ENCODE measurements around the gene AGAP5. TPM values are rescaled to one million over a fixed set of nuclear protein-coding genes. Genes with fewer than 3 reads are reported as not detected.
"Not testable (repeated sequence)": the region's sequence is repeated elsewhere in the genome, so short reads cannot be mapped to it uniquely, and the experiment has no call there.

Gene AGAP5
- total and polyA plus RNA-seq, 7 donors: 1.4 to 3.6 (median 2.3) TPM

- H3K36me3 ChIP-seq (ENCODE audit: insufficient read depth in 1 of 2, low read depth in 1 of 2); H3K9me3 ChIP-seq; H3K4me3 ChIP-seq; H3K27me3 ChIP-seq (ENCODE audit: insufficient read depth in 3 of 3, low read length in 2 of 3); intact Hi-C loops (cut with DNase I): not testable (repeated sequence)
- Histone ChIP-seq H3K27ac (peak overlapping the region; percentile 10), H3K4me1 (peaks cover 17% of the 10 kb centered on the region)
- DNase-seq (peak; percentile 55 to 70), ATAC-seq (peak in 1 of 4 donors; percentile 48)
- WGBS, 3 donors: 73 to 78% (median 75%) methylated on average over 12 to 13 of the region's 13 CpGs
Observed at GRCh38 chr10:73664156-73665040, 33.5 kb downstream of the AGAP5 start.

- H3K4me1 ChIP-seq: peaks cover 20% of the 10 kb centered on the region
- H3K9me3 ChIP-seq; H3K27me3 ChIP-seq (ENCODE audit: insufficient read depth in 3 of 3, low read length in 2 of 3); intact Hi-C loops (cut with DNase I); H3K36me3 ChIP-seq (ENCODE audit: insufficient read depth in 1 of 2, low read depth in 1 of 2); ATAC-seq; H3K4me3 ChIP-seq; DNase-seq: not testable (repeated sequence)
- peak overlapping the region; percentile 50 for H3K27ac ChIP-seq
- 85 to 86% (median 85%) methylated on average over 10 of the region's 10 CpGs for WGBS, 3 donors
Observed at GRCh38 chr10:73663621-73664020, 34.3 kb downstream of the AGAP5 start.

GRCh38 chr10:73662705-73663104, 35.2 kb downstream of the AGAP5 start:
- WGBS, 3 donors: 53 to 69% (median 54%) methylated on average over 7 of the region's 7 CpGs
- intact Hi-C loops (cut with DNase I); ATAC-seq; H3K36me3 ChIP-seq (ENCODE audit: insufficient read depth in 1 of 2, low read depth in 1 of 2); H3K9me3 ChIP-seq; H3K4me3 ChIP-seq; H3K27me3 ChIP-seq (ENCODE audit: insufficient read depth in 3 of 3, low read length in 2 of 3); DNase-seq: not testable (repeated sequence)
- Histone ChIP-seq H3K27ac (peak overlapping the region; percentile 30), H3K4me1 (peaks cover 20% of the 10 kb centered on the region)

- Histone ChIP-seq H3K9me3 (no peaks in the 10 kb centered on the region), H3K27ac (peak within 1 kb of the TSS; percentile 98), H3K4me3 (peak within 1 kb of the TSS; percentile 73), H3K36me3 (ENCODE audit: insufficient read depth in 1 of 2, low read depth in 1 of 2) (peaks cover 0 to 19% of the 10 kb centered on the region in 2 donors), H3K4me1 (peaks cover 40% of the 10 kb centered on the region), H3K27me3 (ENCODE audit: insufficient read depth in 3 of 3, low read length in 2 of 3) (no peaks in the 10 kb centered on the region)
- intact Hi-C loops (cut with DNase I): no loop called here
- no peak for TF ChIP-seq CTCF (IDR thresholded peaks at IDR 0.05)
- WGBS, 3 donors: 11 to 23% (median 19%) methylated on average over 5 of the region's 5 CpGs
- ATAC-seq (peak; percentile 80 to 88 (median 82)), DNase-seq (peak; percentile 76 to 90)
Observed at GRCh38 chr10:73655990-73656298, 42.0 kb downstream of the AGAP5 start, which contains the start of gene SYNPO2L. TSS of gene SYNPO2L (minus strand) at chr10:73656029. CDS start at chr10:73655922, 107 bp downstream.

DNA sequence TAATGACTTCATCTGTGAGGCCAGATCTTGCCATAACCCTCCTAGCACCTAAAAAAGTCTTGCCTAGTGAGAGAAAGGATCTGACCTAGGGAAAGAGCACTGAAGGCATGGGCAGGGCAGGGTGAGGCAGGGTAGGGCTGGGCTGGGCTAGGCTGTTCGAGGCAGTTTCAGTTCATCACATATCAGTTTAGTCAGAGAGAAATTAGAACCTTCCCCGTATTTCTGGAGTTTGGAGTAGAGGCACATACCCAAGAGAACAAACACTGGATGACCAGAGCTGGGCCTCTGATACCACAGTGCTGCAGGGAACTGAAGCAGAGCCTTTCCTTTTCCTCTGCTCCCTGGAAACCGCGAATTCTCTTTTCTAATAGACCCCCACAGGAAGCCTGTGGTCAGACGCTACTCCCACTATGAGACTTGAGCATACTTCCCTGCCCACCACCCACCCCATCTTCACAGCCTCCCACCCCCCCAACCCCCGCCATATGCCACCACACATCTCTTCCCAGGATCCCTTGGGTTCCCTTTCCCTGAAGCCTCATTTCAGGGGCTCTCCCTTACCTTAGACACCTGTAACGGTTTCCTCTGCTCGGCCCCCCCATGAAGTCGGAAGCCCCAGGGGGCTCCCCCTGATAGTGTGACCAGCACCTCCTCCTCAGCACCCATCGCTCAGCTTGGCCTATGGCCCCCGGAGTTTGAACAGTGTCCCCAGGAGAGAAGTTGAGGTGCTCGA, 42.5 kb downstream of the AGAP5 start:
- ATAC-seq: peak in 2 of 4 donors; percentile 18 to 21
- intact Hi-C loops (cut with DNase I): no loop called here
- Histone ChIP-seq H3K27ac (peak overlapping the region; percentile 98), H3K9me3 (no peaks in the 10 kb centered on the region), H3K27me3 (ENCODE audit: insufficient read depth in 3 of 3, low read length in 2 of 3) (no peaks in the 10 kb centered on the region), H3K4me3 (peak overlapping the region; percentile 73), H3K36me3 (ENCODE audit: insufficient read depth in 1 of 2, low read depth in 1 of 2) (peaks cover 0 to 19% of the 10 kb centered on the region in 2 donors), H3K4me1 (peaks cover 40% of the 10 kb centered on the region)
- 29 to 41% (median 31%) methylated on average over 12 of the region's 12 CpGs for WGBS, 3 donors
- TF ChIP-seq CTCF (IDR thresholded peaks at IDR 0.05): no peak
- no peak for DNase-seq

GRCh38 chr10:73653701-73654100, 44.2 kb downstream of the AGAP5 start:
- TF ChIP-seq CTCF (IDR thresholded peaks at IDR 0.05): peak; percentile 36
- peak overlapping the region; percentile 73 for H3K4me3 ChIP-seq
- H3K4me1 ChIP-seq: peaks cover 44% of the 10 kb centered on the region

More at GRCh38 chr10:73653701-73654100, 44.2 kb downstream of the AGAP5 start:
- DNase-seq (peak in 1 of 2 donors; percentile 61), ATAC-seq (peak; percentile 17 to 51 (median 43))
- H3K9me3 ChIP-seq: no peaks in the 10 kb centered on the region
- 19 to 31% (median 30%) methylated on average over 3 of the region's 3 CpGs for WGBS, 3 donors
- peak overlapping the region; percentile 98 for H3K27ac ChIP-seq
- intact Hi-C loops (cut with DNase I): loop anchor here in 1 of 2 donors (5.0 kb wide), 1 partner anchor 79 kb away; no protein-coding TSS in a partner anchor
- no peaks in the 10 kb centered on the region for H3K27me3 ChIP-seq (ENCODE audit: insufficient read depth in 3 of 3, low read length in 2 of 3)
- peaks cover 0 to 27% of the 10 kb centered on the region in 2 donors for H3K36me3 ChIP-seq (ENCODE audit: insufficient read depth in 1 of 2, low read depth in 1 of 2)

Data from psoas muscle (tissue), 8 donors.